Endothelial cell of umbilical vein (primary cell): ENCODE results near the gene CHMP3. TPM values are rescaled to one million over a fixed set of nuclear protein-coding genes. Genes with fewer than 3 reads are reported as not detected.

Experiments used
- BruUV-seq: library from RNA; stranded (reverse); fragments of 400-500 nt; replicated peaks from 2 replicates; lab custom pipeline; 2021; lab: Mats Ljungman, UMichigan
- CTCF ChIA-PET: fragments of 300-600, 350-600 bp; sonication (Branson Sonifier 250); formaldehyde crosslinking; loops from one replicate; lab custom pipeline; 2021; ENCODE audit warnings: antibody characterized with exemption, inconsistent platforms; lab: Charles Lee
- POLR2A ChIA-PET: fragments of 300-600, 350-600 bp; sonication (Branson Sonifier 250); formaldehyde crosslinking; loops from one replicate; lab custom pipeline; 2021; ENCODE audit warnings: antibody characterized with exemption, inconsistent platforms; lab: Charles Lee
- DNase-seq: peaks from one replicate; pipeline ENCODE4 v3.0.0-alpha.2; 2011; ENCODE audit warnings: low read depth, low spot score
- FAIRE-seq: peaks from 2 replicates; lab custom pipeline; 2011; peaks lifted over from hg19 to GRCh38; lab: Jason Lieb, UNC
- H2AFZ ChIP-seq: 2 replicates; pipeline ENCODE4 v1.6.0; 2012; ENCODE audit warnings: low read depth, low read length, control low read depth, inconsistent platforms
- H3K27ac ChIP-seq: 2 replicates; pipeline ENCODE4 v1.5.1; 2011; ENCODE audit warnings: low read depth, mild to moderate bottlenecking, control low read depth, low read length, moderate library complexity; ENCODE audit not compliant: insufficient read depth
- H3K27me3 ChIP-seq, 2 experiments: 2 replicates each; pipeline versions ENCODE4 v1.6.0 to v1.6.1; 2011; ENCODE audit warnings: low read length in 2 of 2, mixed read lengths in 1 of 2; ENCODE audit not compliant: control insufficient read depth in 2 of 2, insufficient read depth in 2 of 2
- H3K36me3 ChIP-seq, 2 experiments: 2 replicates in 1 of 2; 3 replicates in 1 of 2; pipeline ENCODE4 v1.5.1; 2011; ENCODE audit warnings: low read length in 2 of 2, mild to moderate bottlenecking in 1 of 2, moderate library complexity in 1 of 2; ENCODE audit not compliant: control insufficient read depth in 2 of 2, insufficient read depth in 2 of 2; ENCODE audit errors: extremely low read depth in 1 of 2
- H3K4me1 ChIP-seq: 3 replicates; pipeline ENCODE4 v1.5.1; 2011; ENCODE audit warnings: mild to moderate bottlenecking, low read length; ENCODE audit not compliant: control insufficient read depth, insufficient read depth; ENCODE audit errors: extremely low read depth
- H3K4me2 ChIP-seq: 2 replicates; pipeline ENCODE4 v1.6.1; 2011; ENCODE audit warnings: low read length, control low read depth, mixed read lengths; ENCODE audit not compliant: insufficient read depth
- H3K4me3 ChIP-seq, 3 experiments: fragments of 200-600 bp in 1 of 3; sonication (generic), shearing (Covaris generic) in 1 of 3; replicated peaks in 1 of 3; 2 replicates each; pipeline ENCODE4 v1.5.1; 2011 to 2016; ENCODE audit warnings: control low read depth in 3 of 3, low read length in 3 of 3, mild to moderate bottlenecking in 2 of 3, inconsistent platforms in 1 of 3, low read depth in 1 of 3, moderate library complexity in 1 of 3; ENCODE audit not compliant: insufficient read depth in 1 of 3
- H3K79me2 ChIP-seq: 2 replicates; pipeline ENCODE4 v1.6.0; 2012; ENCODE audit warnings: low read length, inconsistent platforms; ENCODE audit not compliant: control insufficient read depth, insufficient read depth
- H3K9ac ChIP-seq: replicated peaks from 2 replicates; pipeline ENCODE3; 2011; ENCODE audit warnings: low read length, control low read depth; ENCODE audit not compliant: insufficient read depth; ENCODE audit errors: extremely low read depth
- H3K9me1 ChIP-seq: replicated peaks from 3 replicates; pipeline ENCODE4 v1.6.0; 2011; ENCODE audit warnings: mild to moderate bottlenecking, low read length; ENCODE audit not compliant: control insufficient read depth, insufficient read depth; ENCODE audit errors: extremely low read depth
- H3K9me3 ChIP-seq: replicated peaks from 2 replicates; pipeline ENCODE4 v1.5.1; 2012; ENCODE audit warnings: low read length, inconsistent platforms; ENCODE audit not compliant: control insufficient read depth, insufficient read depth
- H4K20me1 ChIP-seq: replicated peaks from 2 replicates; pipeline ENCODE3; 2011; ENCODE audit warnings: mild to moderate bottlenecking, low read length; ENCODE audit not compliant: control insufficient read depth, insufficient read depth; ENCODE audit errors: extremely low read depth
- CTCF ChIP-seq, 2 donors: IDR thresholded peaks; 1 replicate in 1 of 2; 2 replicates in 1 of 2; pipeline ENCODE4 v1.5.1; 2011; ENCODE audit warnings: low read length in 2 of 2, mild to moderate bottlenecking in 2 of 2, moderate library complexity in 2 of 2, control low read depth in 1 of 2, inconsistent platforms in 1 of 2, low read depth in 1 of 2; ENCODE audit not compliant: insufficient read depth in 1 of 2; ENCODE audit errors: extremely low read depth in 1 of 2
- EZH2 ChIP-seq: IDR thresholded peaks from 2 replicates; pipeline ENCODE4 v1.6.1; 2012; ENCODE audit warnings: borderline replicate concordance, low read depth, mild to moderate bottlenecking, moderate library complexity, low read length, inconsistent platforms; ENCODE audit not compliant: severe bottlenecking
- GATA2 ChIP-seq: IDR thresholded peaks from 2 replicates; pipeline ENCODE4 v1.7.0; 2011; ENCODE audit warnings: low read depth, mild to moderate bottlenecking, moderate library complexity, mixed read lengths, low read length; ENCODE audit not compliant: insufficient read length, insufficient read depth
- MAX ChIP-seq: IDR thresholded peaks from 2 replicates; pipeline ENCODE4 v1.6.1; 2011; ENCODE audit not compliant: insufficient read depth, insufficient read length
- MYC ChIP-seq: IDR thresholded peaks from one replicate; pipeline ENCODE4 v1.6.1; 2011; ENCODE audit warnings: mild to moderate bottlenecking, low read depth, low read length
- POLR2A ChIP-seq: IDR thresholded peaks from 2 replicates; pipeline ENCODE4 v1.6.1; 2012; ENCODE audit warnings: low read depth, mild to moderate bottlenecking, control low read depth, low read length
- POLR2AphosphoS5 ChIP-seq: IDR thresholded peaks from 2 replicates; pipeline ENCODE4 v1.6.1; 2012; ENCODE audit warnings: low read depth, mild to moderate bottlenecking, control low read depth, low read length, moderate library complexity; ENCODE audit not compliant: insufficient read depth
- dilution Hi-C: fragments of 300-500 bp; cut with MboI; formaldehyde crosslinking; loops from one replicate; pipeline ENCODE4 v1.15.0; 2019; ENCODE audit warnings: low sequenced_read_pairs; ENCODE audit not compliant: extremely low pct_ligation_motif_present
- intact Hi-C: fragments of 100-400 bp; cut with micrococcal nuclease; formaldehyde crosslinking; loops from one replicate; pipeline ENCODE4 v1.10.0; 2022
- polyA plus RNA-seq, 4 experiments: library from polyadenylated mRNA; depleted of rRNA in 3 of 4; stranded (reverse) in 3 of 4; unstranded in 1 of 4; fragments of >200 nt; gene quantifications; 2 replicates each; pipeline versions ENCODE4 v1.2.1 to v1.2.3, GENCODE V29; 2011 to 2012; ENCODE audit warnings: missing spikeins in 1 of 4
- total RNA-seq: library from RNA; stranded (reverse); gene quantifications from 2 replicates; pipeline ENCODE4 v1.2.3, GENCODE V29; 2021

CHMP3 gene
- total and polyA plus RNA-seq, 2 donors (not counting 3 experiments of a cell fraction or from before 2014, with no cell fraction given) = 48.1 to 92.2 TPM

GRCh38 chr2:86580560-86580959, 17.3 kb upstream of the CHMP3 start:
- no peak overlapping the region for H3K9ac ChIP-seq
- H2AFZ ChIP-seq = no peak overlapping the region
- H3K27me3 ChIP-seq = no peaks in the 10 kb centered on the region
- H3K9me3 ChIP-seq = no peaks in the 10 kb centered on the region
- ChIA-PET POLR2A (no interaction called here), CTCF (no interaction called here)
- DNase-seq = no peak
- H3K4me2 ChIP-seq = no peak overlapping the region
- H3K4me3 ChIP-seq = no peak overlapping the region
- no peak for FAIRE-seq
- no TSS peak for BruUV-seq
- dilution Hi-C loops (no loop called here), intact Hi-C loops (no loop called here)
- no peak overlapping the region for H3K27ac ChIP-seq
- no peaks in the 10 kb centered on the region for H3K36me3 ChIP-seq
- H3K9me1 ChIP-seq = no peaks in the 10 kb centered on the region
- peaks cover 20% of the 10 kb centered on the region for H3K4me1 ChIP-seq
- no peaks in the 10 kb centered on the region for H4K20me1 ChIP-seq
- no peaks in the 10 kb centered on the region for H3K79me2 ChIP-seq
- TF ChIP-seq MAX = no peak
- TF ChIP-seq EZH2 = no peak
- TF ChIP-seq CTCF (IDR thresholded peaks at IDR 0.05; ENCODE audit: extremely low read depth in 1 of 2, insufficient read depth in 1 of 2, low read depth in 1 of 2, low read length in 2 of 2) = no peak
- TF ChIP-seq POLR2AphosphoS5 = no peak
- TF ChIP-seq POLR2A = no peak
- TF ChIP-seq GATA2 = no peak
- TF ChIP-seq MYC = no peak
